GM12873 (cell line): ENCODE results near the gene IMPA2.

ENCODE experiments used
- TF ChIP-seq, protein P1 (sequence below): IDR thresholded peaks from 2 replicates; pipeline ENCODE4 v1.5.1; 2012; ENCODE audit warnings: low read depth, mild to moderate bottlenecking, moderate library complexity, low read length, control low read depth; ENCODE audit not compliant: insufficient read depth; ENCODE audit errors: missing control alignments

The IMPA2 gene

DNA sequence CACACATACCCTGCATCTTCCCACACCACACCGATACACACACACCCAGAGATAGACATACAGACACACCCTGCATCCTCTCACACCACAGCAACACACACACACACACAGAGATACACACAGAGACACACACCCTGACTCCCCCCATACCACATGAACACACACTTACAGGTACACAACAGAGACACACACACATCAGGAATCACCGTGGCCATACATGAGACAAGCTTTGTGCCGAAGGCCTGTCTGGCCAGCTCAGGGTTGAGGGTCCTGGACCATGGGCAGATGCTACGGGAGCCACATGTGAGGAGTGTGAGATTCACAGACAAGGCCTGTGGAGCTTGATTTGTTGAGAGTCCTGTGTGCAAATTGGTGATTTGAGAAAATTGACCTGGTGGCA, 15.6 kb downstream of the IMPA2 start:
- TF ChIP-seq, protein P1, sequence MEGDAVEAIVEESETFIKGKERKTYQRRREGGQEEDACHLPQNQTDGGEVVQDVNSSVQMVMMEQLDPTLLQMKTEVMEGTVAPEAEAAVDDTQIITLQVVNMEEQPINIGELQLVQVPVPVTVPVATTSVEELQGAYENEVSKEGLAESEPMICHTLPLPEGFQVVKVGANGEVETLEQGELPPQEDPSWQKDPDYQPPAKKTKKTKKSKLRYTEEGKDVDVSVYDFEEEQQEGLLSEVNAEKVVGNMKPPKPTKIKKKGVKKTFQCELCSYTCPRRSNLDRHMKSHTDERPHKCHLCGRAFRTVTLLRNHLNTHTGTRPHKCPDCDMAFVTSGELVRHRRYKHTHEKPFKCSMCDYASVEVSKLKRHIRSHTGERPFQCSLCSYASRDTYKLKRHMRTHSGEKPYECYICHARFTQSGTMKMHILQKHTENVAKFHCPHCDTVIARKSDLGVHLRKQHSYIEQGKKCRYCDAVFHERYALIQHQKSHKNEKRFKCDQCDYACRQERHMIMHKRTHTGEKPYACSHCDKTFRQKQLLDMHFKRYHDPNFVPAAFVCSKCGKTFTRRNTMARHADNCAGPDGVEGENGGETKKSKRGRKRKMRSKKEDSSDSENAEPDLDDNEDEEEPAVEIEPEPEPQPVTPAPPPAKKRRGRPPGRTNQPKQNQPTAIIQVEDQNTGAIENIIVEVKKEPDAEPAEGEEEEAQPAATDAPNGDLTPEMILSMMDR: no peak

GRCh38 chr18:11997466-11997865, 16.2 kb downstream of the IMPA2 start:
- TF ChIP-seq, protein P1: no peak

DNA sequence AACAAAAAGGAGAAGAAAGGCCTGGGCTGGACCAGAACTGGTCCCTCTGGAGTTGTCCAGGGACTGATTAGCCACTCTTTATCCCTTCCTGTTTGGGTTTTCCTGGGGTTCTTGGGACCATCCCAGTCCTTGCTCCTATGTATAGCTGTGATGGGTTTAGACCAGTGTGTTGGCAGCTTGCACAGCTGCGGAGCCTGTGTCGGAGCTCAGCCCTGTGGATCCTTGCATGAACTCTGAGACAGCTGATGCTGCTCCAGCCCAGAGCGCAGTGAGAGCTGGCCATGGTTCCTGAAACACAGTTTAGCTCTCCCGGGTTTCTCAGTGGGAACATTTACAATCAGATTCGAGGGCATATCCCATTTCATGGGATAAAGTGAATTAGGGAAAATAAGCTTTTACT, 16.9 kb downstream of the IMPA2 start:
- TF ChIP-seq, protein P1: no peak

- TF ChIP-seq, protein P1: no peak
These were observed 18.1 kb downstream of the IMPA2 start for GRCh38 chr18:11999429-11999828.

- TF ChIP-seq, protein P1: no peak
These were observed 18.9 kb downstream of the IMPA2 start for GRCh38 chr18:12000072-12000659.

- TF ChIP-seq, protein P1: no peak
These were observed 20.1 kb downstream of the IMPA2 start for GRCh38 chr18:12001421-12001820.

DNA sequence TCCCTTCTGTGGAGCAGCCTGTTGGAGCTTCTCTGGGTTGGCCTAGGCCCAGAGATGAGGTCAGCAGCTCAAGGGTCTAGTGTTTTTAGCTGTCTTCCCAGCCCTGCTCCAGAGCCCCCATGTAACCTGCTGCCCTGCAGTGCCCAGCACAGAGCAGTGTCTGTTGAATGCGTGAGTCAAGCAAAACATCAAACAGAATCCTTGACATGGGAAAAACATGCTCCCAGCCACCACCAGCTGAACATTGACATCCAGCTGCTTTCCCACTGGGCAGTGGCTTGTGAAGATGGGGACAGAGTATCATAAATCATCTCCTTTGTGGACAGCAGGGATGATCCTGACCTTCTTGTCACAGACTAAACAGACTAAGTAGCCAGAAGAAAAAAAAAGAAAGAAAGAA, 22.6 kb downstream of the IMPA2 start:
- TF ChIP-seq, protein P1: no peak
